SK-N-MC (cell line): Measurements from ENCODE around the gene B4GALT2.

Experiments used
- DNase-seq: peaks from one replicate; pipeline ENCODE4 v3.0.0-alpha.2; 2011; ENCODE audit warnings: low read depth, low spot score
- H3K27ac ChIP-seq: fragments of 200-600 bp; sonication (generic); 2 replicates; pipeline ENCODE4 v1.5.1; 2016; ENCODE audit warnings: mixed run types
- H3K36me3 ChIP-seq: fragments of 200-600 bp; sonication (generic); 2 replicates; pipeline ENCODE4 v1.6.1; 2017; ENCODE audit warnings: antibody characterized with exemption, low read length, mixed read lengths; ENCODE audit not compliant: insufficient read depth
- H3K4me3 ChIP-seq: fragments of 200-600 bp; sonication (generic); 2 replicates; pipeline ENCODE4 v1.5.1; 2016
- H3K9ac ChIP-seq: fragments of 200-600 bp; sonication (generic); 2 replicates; pipeline ENCODE4 v1.8.0; 2017; ENCODE audit warnings: mixed run types, mixed read lengths; ENCODE audit not compliant: insufficient read length
- H3K9me3 ChIP-seq: fragments of 200-600 bp; sonication (generic); 2 replicates; pipeline ENCODE4 v1.6.1; 2017; ENCODE audit warnings: low read depth, mild to moderate bottlenecking, antibody characterized with exemption, low read length, moderate library complexity, mixed read lengths
- EZH2 ChIP-seq: fragments of 200-600 bp; sonication (generic); IDR thresholded peaks from one replicate; pipeline ENCODE4 v1.6.1; 2017; ENCODE audit warnings: antibody characterized with exemption
- FOXP2 ChIP-seq: optimal IDR thresholded peaks from 2 replicates; pipeline ENCODE3; 2011; ENCODE audit warnings: mild to moderate bottlenecking, moderate library complexity; ENCODE audit not compliant: insufficient read depth; ENCODE audit errors: extremely low read length, control extremely low read depth
- POLR2AphosphoS5 ChIP-seq: IDR thresholded peaks from 2 replicates; pipeline ENCODE4 v1.6.1; 2012; ENCODE audit warnings: mild to moderate bottlenecking, low read depth, low read length, borderline replicate concordance

B4GALT2 gene

GRCh38 chr1:44014365-44015104, 35.5 kb downstream of the B4GALT2 start:
- H3K4me3 ChIP-seq, result no peak overlapping the region
- no peak overlapping the region for H3K9ac ChIP-seq

GRCh38 chr1:44015206-44015605, 36.2 kb downstream of the B4GALT2 start:
- no peak for TF ChIP-seq FOXP2
- TF ChIP-seq EZH2, result no peak
- TF ChIP-seq POLR2AphosphoS5, result no peak
- no peak for DNase-seq
- no peak overlapping the region for H3K9ac ChIP-seq
- peaks cover 24% of the 10 kb centered on the region; the same call in 1 of the 2 replicates for H3K36me3 ChIP-seq
- H3K27ac ChIP-seq, result no peak overlapping the region
- no peaks in the 10 kb centered on the region for H3K9me3 ChIP-seq
- H3K4me3 ChIP-seq, result no peak overlapping the region

More at GRCh38 chr1:44014365-44015104, 35.5 kb downstream of the B4GALT2 start:
- Histone ChIP-seq H3K36me3 (peaks cover 24% of the 10 kb centered on the region; the same call in 1 of the 2 replicates), H3K27ac (no peak overlapping the region), H3K9me3 (no peaks in the 10 kb centered on the region)
- TF ChIP-seq POLR2AphosphoS5, result no peak
- TF ChIP-seq EZH2, result no peak
- no peak for TF ChIP-seq FOXP2
- no peak for DNase-seq

- Histone ChIP-seq H3K9me3 (no peaks in the 10 kb centered on the region), H3K9ac (no peak overlapping the region), H3K4me3 (no peak overlapping the region), H3K27ac (no peak overlapping the region), H3K36me3 (peaks cover 27% of the 10 kb centered on the region; the same call in 1 of the 2 replicates)
- TF ChIP-seq EZH2 (no peak), FOXP2 (no peak), POLR2AphosphoS5 (no peak)
- DNase-seq, result no peak
These were observed 37.3 kb downstream of the B4GALT2 start for GRCh38 chr1:44016041-44016889.

GRCh38 chr1:44016890-44017400, 37.9 kb downstream of the B4GALT2 start:
- peaks cover 34% of the 10 kb centered on the region; the same call in 1 of the 2 replicates for H3K36me3 ChIP-seq
- no peak for TF ChIP-seq EZH2
- no peak for TF ChIP-seq FOXP2
- no peak for TF ChIP-seq POLR2AphosphoS5
- DNase-seq, result no peak
- no peaks in the 10 kb centered on the region for H3K9me3 ChIP-seq
- no peak overlapping the region for H3K4me3 ChIP-seq
- no peak overlapping the region for H3K9ac ChIP-seq
- no peak overlapping the region for H3K27ac ChIP-seq

- Histone ChIP-seq H3K9me3 (no peaks in the 10 kb centered on the region), H3K4me3 (no peak overlapping the region), H3K36me3 (peaks cover 57% of the 10 kb centered on the region; the same call in 1 of the 2 replicates), H3K27ac (no peak overlapping the region), H3K9ac (no peak overlapping the region)
- TF ChIP-seq FOXP2 (no peak), POLR2AphosphoS5 (no peak), EZH2 (no peak)
- DNase-seq, result no peak
These were observed 40.5 kb downstream of the B4GALT2 start for GRCh38 chr1:44019466-44019948.

- Histone ChIP-seq H3K9ac (no peak overlapping the region), H3K9me3 (no peaks in the 10 kb centered on the region), H3K36me3 (peaks cover 65% of the 10 kb centered on the region; the same call in 1 of the 2 replicates), H3K4me3 (no peak overlapping the region), H3K27ac (no peak overlapping the region)
- TF ChIP-seq POLR2AphosphoS5 (no peak), EZH2 (no peak), FOXP2 (no peak)
- DNase-seq, result no peak
These were observed 41.5 kb downstream of the B4GALT2 start for GRCh38 chr1:44020464-44020863.

- Histone ChIP-seq H3K9ac (no peak overlapping the region), H3K36me3 (peaks cover 69% of the 10 kb centered on the region; the same call in 1 of the 2 replicates), H3K27ac (no peak overlapping the region), H3K9me3 (no peaks in the 10 kb centered on the region), H3K4me3 (no peak overlapping the region)
- no peak for TF ChIP-seq POLR2AphosphoS5
- TF ChIP-seq FOXP2, result no peak
- TF ChIP-seq EZH2, result no peak
- no peak for DNase-seq
These were observed 42.1 kb downstream of the B4GALT2 start for GRCh38 chr1:44021156-44021555.

- Histone ChIP-seq H3K4me3 (no peak overlapping the region), H3K9ac (no peak overlapping the region), H3K9me3 (no peaks in the 10 kb centered on the region), H3K36me3 (peaks cover 73% of the 10 kb centered on the region; the same call in 1 of the 2 replicates), H3K27ac (no peak overlapping the region)
- DNase-seq, result no peak
- TF ChIP-seq FOXP2, result no peak
- no peak for TF ChIP-seq POLR2AphosphoS5
- no peak for TF ChIP-seq EZH2
These were observed 42.7 kb downstream of the B4GALT2 start for GRCh38 chr1:44021581-44022321.
